ENCODE results near the gene DKK1. TPM values are rescaled to one million over a fixed set of nuclear protein-coding genes. Genes with fewer than 3 reads are reported as not detected.

Gene DKK1
- total RNA-seq, 1 experiment from 2014 or later = 122 TPM

GRCh38 chr10:52346394-52347326 lies 32.6 kb downstream of the DKK1 start:
- DNase-seq = no peak
- Mint-ChIP-seq H3K4me3 (ENCODE audit: low read depth, unreplicated experiment) (no peak overlapping the region), H3K27ac (ENCODE audit: unreplicated experiment) (no peak overlapping the region), H3K9me3 (ENCODE audit: low read depth, unreplicated experiment) (no peaks in the 10 kb centered on the region), H3K27me3 (ENCODE audit: unreplicated experiment) (no peaks in the 10 kb centered on the region), H3K4me1 (ENCODE audit: low read depth, unreplicated experiment) (peaks cover 9% of the 10 kb centered on the region), H3K36me3 (ENCODE audit: insufficient read depth, unreplicated experiment) (no peaks in the 10 kb centered on the region)
- CTCF ChIA-PET = no interaction called here
- no peak for TF ChIP-seq CTCF (IDR thresholded peaks at IDR 0.05; ENCODE audit: unreplicated experiment)
- intact Hi-C loops (cut with micrococcal nuclease; ENCODE audit: unreplicated experiment) = no loop called here
- BruUV-seq (replicated peaks) = no TSS peak

GRCh38 chr10:52347327-52347667 lies 33.2 kb downstream of the DKK1 start:
- DNase-seq = no peak
- H3K9me3 Mint-ChIP-seq (ENCODE audit: low read depth, unreplicated experiment) = no peaks in the 10 kb centered on the region
- no TSS peak for BruUV-seq (replicated peaks)
- no peak overlapping the region for H3K4me3 Mint-ChIP-seq (ENCODE audit: low read depth, unreplicated experiment)
- no peak for TF ChIP-seq CTCF (IDR thresholded peaks at IDR 0.05; ENCODE audit: unreplicated experiment)
- H3K4me1 Mint-ChIP-seq (ENCODE audit: low read depth, unreplicated experiment) = peaks cover 5% of the 10 kb centered on the region
- CTCF ChIA-PET = no interaction called here
- intact Hi-C loops (cut with micrococcal nuclease; ENCODE audit: unreplicated experiment) = no loop called here
- H3K27me3 Mint-ChIP-seq (ENCODE audit: unreplicated experiment) = no peaks in the 10 kb centered on the region
- H3K36me3 Mint-ChIP-seq (ENCODE audit: insufficient read depth, unreplicated experiment) = no peaks in the 10 kb centered on the region
- no peak overlapping the region for H3K27ac Mint-ChIP-seq (ENCODE audit: unreplicated experiment)

DNA sequence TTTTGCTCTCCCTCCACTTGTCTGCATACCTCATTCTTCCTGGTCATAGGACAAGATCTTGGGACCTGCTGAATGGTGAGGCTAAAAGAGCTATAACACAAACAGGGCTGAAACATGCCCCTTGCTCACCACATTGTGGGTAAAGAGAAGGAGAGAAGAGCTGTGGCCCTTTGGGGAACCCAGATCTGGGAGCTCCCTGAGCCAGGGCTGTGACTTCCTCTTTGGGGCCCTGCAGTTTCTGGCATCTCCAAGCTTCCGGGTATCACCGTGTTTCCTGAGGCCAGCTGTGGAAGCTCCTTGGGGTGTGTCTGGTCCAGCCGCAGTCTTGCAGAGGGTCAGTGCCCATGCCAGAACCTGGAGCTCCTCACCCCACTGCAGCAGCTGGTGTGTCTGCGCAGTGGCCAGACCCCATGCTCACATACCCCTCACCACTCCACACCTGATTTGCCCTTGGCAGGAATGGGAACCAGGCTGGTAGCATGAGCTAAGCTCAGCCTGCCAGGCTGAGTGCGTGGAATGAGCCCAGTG lies 34.0 kb downstream of the DKK1 start:
- Mint-ChIP-seq H3K27ac (ENCODE audit: unreplicated experiment) (no peak overlapping the region), H3K4me3 (ENCODE audit: low read depth, unreplicated experiment) (no peak overlapping the region), H3K36me3 (ENCODE audit: insufficient read depth, unreplicated experiment) (no peaks in the 10 kb centered on the region), H3K9me3 (ENCODE audit: low read depth, unreplicated experiment) (peaks cover 2% of the 10 kb centered on the region), H3K4me1 (ENCODE audit: low read depth, unreplicated experiment) (no peaks in the 10 kb centered on the region), H3K27me3 (ENCODE audit: unreplicated experiment) (no peaks in the 10 kb centered on the region)
- intact Hi-C loops (cut with micrococcal nuclease; ENCODE audit: unreplicated experiment) = no loop called here
- CTCF ChIA-PET = no interaction called here
- no peak for DNase-seq
- TF ChIP-seq CTCF (IDR thresholded peaks at IDR 0.05; ENCODE audit: unreplicated experiment) = no peak
- no TSS peak for BruUV-seq (replicated peaks)

- Mint-ChIP-seq H3K27me3 (ENCODE audit: unreplicated experiment) (no peaks in the 10 kb centered on the region), H3K4me3 (ENCODE audit: low read depth, unreplicated experiment) (no peak overlapping the region), H3K9me3 (ENCODE audit: low read depth, unreplicated experiment) (peaks cover 4% of the 10 kb centered on the region), H3K4me1 (ENCODE audit: low read depth, unreplicated experiment) (peaks cover 21% of the 10 kb centered on the region), H3K27ac (ENCODE audit: unreplicated experiment) (no peak overlapping the region), H3K36me3 (ENCODE audit: insufficient read depth, unreplicated experiment) (no peaks in the 10 kb centered on the region)
- CTCF ChIA-PET = no interaction called here
- DNase-seq = no peak
- BruUV-seq (replicated peaks) = no TSS peak
- no peak for TF ChIP-seq CTCF (IDR thresholded peaks at IDR 0.05; ENCODE audit: unreplicated experiment)
- intact Hi-C loops (cut with micrococcal nuclease; ENCODE audit: unreplicated experiment) = no loop called here
Observed at GRCh38 chr10:52351914-52352330, 37.8 kb downstream of the DKK1 start.
